A673 (cell line): ENCODE results near the gene HBA1. TPM values are rescaled to one million over a fixed set of nuclear protein-coding genes. Genes with fewer than 3 reads are reported as not detected.

Source experiments
- BruUV-seq: library from RNA; stranded (reverse); fragments of 400-500 nt; replicated peaks from 2 replicates; lab custom pipeline; 2021; lab: Mats Ljungman, UMichigan
- CTCF ChIA-PET: fragments of 300-600 bp; sonication (Branson Sonifier 250); formaldehyde crosslinking; loops from one replicate; lab custom pipeline; 2022; ENCODE audit warnings: antibody characterized with exemption; lab: Charles Lee
- POLR2A ChIA-PET: fragments of 300-600 bp; sonication (Branson Sonifier 250); formaldehyde crosslinking; loops from one replicate; lab custom pipeline; 2022; ENCODE audit warnings: antibody characterized with exemption; ENCODE audit not compliant: low non-redundant PET; lab: Charles Lee
- DNase-seq: peaks from one replicate; pipeline ENCODE4 v3.0.0-alpha.2; 2015; ENCODE audit warnings: low spot score
- H3K27ac ChIP-seq: fragments of 200-600 bp; sonication (generic); 2 replicates; pipeline ENCODE4 v1.5.1; 2016; ENCODE audit warnings: mixed run types, low read depth, mild to moderate bottlenecking, mixed read lengths, antibody characterized with exemption, low read length; ENCODE audit not compliant: poor library complexity, severe bottlenecking
- H3K27me3 ChIP-seq: fragments of 200-600 bp; sonication (generic); replicated peaks from 2 replicates; pipeline ENCODE4 v1.6.1; 2017; ENCODE audit warnings: mixed run types, low read depth, mild to moderate bottlenecking, mixed read lengths, antibody characterized with exemption, low read length; ENCODE audit not compliant: insufficient read depth, poor library complexity
- H3K36me3 ChIP-seq: fragments of 200-600 bp; sonication (generic); 2 replicates; pipeline ENCODE4 v1.6.1; 2016; ENCODE audit warnings: mixed run types, mild to moderate bottlenecking, mixed read lengths, antibody characterized with exemption, low read length; ENCODE audit not compliant: insufficient read depth, poor library complexity, severe bottlenecking
- H3K4me1 ChIP-seq: fragments of 200-600 bp; sonication (generic); 2 replicates; pipeline ENCODE4 v1.6.1; 2017; ENCODE audit warnings: mixed run types, mild to moderate bottlenecking, mixed read lengths, antibody characterized with exemption, low read length; ENCODE audit not compliant: insufficient read depth, poor library complexity, severe bottlenecking
- H3K4me3 ChIP-seq: fragments of 200-600 bp; sonication (generic); 2 replicates; pipeline ENCODE4 v1.5.1; 2016; ENCODE audit warnings: low read depth, mixed run types, mild to moderate bottlenecking, mixed read lengths, low read length; ENCODE audit not compliant: poor library complexity, severe bottlenecking
- H3K9me3 ChIP-seq: fragments of 200-600 bp; sonication (generic); 2 replicates; pipeline ENCODE4 v1.6.1; 2016; ENCODE audit warnings: mixed run types, low read depth, mild to moderate bottlenecking, mixed read lengths, antibody characterized with exemption, low read length; ENCODE audit not compliant: poor library complexity, severe bottlenecking
- EZH2 ChIP-seq: fragments of 200-600 bp; sonication (generic); IDR thresholded peaks from 2 replicates; pipeline ENCODE4 v1.6.1; 2017; ENCODE audit warnings: borderline replicate concordance, low read depth, mild to moderate bottlenecking, mixed read lengths, antibody characterized with exemption, low read length; ENCODE audit not compliant: poor library complexity, severe bottlenecking
- intact Hi-C: fragments of 100-400 bp; cut with micrococcal nuclease; formaldehyde crosslinking; loops from one replicate; pipeline ENCODE4 v1.10.0; 2022; ENCODE audit not compliant: unreplicated experiment
- total RNA-seq: library from RNA; stranded (reverse); gene quantifications from 2 replicates; pipeline ENCODE4 v1.2.3, GENCODE V29; 2021
- TF ChIP-seq, protein P1 (sequence below): fragments of 300-800, 200-600 bp; sonication (generic); conservative IDR thresholded peaks from 2 replicates; pipeline ENCODE4 v1.5.1; 2017; ENCODE audit warnings: low read depth, mild to moderate bottlenecking, antibody characterized with exemption, low read length, moderate library complexity, mixed read lengths

Gene HBA1
- total RNA-seq, 1 experiment from 2014 or later: 5.9 TPM

DNA sequence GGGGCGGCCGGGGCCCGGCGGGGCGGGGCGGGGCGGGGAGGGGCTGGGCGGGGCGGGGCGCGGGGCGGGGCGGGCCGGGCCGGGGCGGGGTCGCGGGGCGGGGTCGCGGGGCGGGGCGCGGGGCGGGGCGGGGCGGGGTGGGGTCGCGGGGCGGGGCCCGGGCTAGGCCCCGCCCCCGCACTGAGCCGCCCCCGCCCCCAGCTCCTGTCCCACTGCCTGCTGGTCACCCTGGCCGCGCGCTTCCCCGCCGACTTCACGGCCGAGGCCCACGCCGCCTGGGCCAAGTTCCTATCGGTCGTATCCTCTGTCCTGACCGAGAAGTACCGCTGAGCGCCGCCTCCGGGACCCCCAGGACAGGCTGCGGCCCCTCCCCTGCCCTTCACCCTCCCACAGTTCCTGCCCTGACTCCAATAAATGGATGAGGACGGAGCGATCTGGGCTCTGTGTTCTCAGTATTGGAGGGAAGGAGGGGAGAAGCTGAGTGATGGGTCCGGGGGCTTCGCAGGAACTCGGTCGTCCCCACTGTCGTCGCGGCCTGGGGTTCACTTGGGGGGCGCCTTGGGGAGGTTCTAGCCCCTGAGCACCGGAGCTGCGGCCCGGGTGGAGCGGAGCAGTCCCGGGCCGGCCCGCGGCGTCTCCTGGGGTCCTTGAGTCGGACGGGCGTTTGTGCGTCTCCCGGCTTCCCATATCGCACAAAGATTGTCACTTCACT, 11.5 kb upstream of the HBA1 start:
- no peak for TF ChIP-seq EZH2
- TF ChIP-seq, protein P1, sequence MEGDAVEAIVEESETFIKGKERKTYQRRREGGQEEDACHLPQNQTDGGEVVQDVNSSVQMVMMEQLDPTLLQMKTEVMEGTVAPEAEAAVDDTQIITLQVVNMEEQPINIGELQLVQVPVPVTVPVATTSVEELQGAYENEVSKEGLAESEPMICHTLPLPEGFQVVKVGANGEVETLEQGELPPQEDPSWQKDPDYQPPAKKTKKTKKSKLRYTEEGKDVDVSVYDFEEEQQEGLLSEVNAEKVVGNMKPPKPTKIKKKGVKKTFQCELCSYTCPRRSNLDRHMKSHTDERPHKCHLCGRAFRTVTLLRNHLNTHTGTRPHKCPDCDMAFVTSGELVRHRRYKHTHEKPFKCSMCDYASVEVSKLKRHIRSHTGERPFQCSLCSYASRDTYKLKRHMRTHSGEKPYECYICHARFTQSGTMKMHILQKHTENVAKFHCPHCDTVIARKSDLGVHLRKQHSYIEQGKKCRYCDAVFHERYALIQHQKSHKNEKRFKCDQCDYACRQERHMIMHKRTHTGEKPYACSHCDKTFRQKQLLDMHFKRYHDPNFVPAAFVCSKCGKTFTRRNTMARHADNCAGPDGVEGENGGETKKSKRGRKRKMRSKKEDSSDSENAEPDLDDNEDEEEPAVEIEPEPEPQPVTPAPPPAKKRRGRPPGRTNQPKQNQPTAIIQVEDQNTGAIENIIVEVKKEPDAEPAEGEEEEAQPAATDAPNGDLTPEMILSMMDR: no peak
- intact Hi-C loops: no loop called here
- BruUV-seq: no TSS peak
- DNase-seq: no peak
- ChIA-PET CTCF (no interaction called here), POLR2A (no interaction called here)
- H3K4me3 ChIP-seq: peak overlapping the region; percentile 38
- H3K4me1 ChIP-seq: peaks cover 16% of the 10 kb centered on the region
- H3K27ac ChIP-seq: no peak overlapping the region
- peaks cover 20% of the 10 kb centered on the region for H3K27me3 ChIP-seq
- H3K36me3 ChIP-seq: no peaks in the 10 kb centered on the region
- no peaks in the 10 kb centered on the region for H3K9me3 ChIP-seq

DNA sequence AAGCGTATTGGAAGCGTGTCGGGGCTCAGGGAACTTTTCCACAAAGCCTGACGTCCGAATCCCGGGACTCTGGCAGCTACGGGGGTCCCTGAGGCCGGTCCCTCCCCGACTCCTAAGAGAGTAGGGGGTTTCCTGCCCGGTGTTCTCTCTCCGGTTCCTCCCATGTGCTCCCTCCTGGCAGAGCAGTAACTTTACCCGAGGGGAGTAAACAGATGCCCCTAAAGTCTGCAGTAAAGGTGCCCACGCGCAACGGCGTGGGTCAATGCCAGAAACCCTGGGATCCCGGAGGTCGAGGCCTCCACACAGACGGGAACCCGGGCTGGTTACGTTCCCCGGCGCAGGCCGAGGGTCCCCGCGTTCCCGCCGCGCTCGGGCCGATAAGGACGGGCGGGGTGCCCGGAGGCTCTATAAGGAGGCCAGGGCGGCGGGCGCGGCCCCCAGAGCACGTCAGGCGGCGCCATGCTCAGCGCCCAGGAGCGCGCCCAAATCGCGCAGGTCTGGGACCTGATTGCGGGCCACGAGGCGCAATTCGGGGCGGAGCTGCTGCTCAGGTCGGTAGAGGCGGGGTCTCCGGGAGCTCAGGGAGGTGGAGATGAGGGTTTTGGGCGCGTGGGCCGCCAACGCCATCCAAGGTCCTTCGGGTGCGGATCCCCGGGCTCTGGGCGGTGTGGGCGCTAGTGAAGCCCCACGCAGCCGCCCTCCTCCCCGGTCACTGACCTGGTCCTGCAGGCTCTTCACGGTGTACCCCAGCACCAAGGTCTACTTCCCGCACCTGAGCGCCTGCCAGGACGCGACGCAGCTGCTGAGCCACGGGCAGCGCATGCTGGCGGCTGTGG, 10.7 kb upstream of the HBA1 start, which contains the start of gene HBM:
HBM (plus strand) TSS at position 440 of the 836 bp plus-strand sequence; CDS start at position 460, 20 bp downstream.
- Histone ChIP-seq H3K4me3 (peak within 1 kb of the TSS; percentile 38), H3K4me1 (peaks cover 22% of the 10 kb centered on the region), H3K27me3 (peaks cover 20% of the 10 kb centered on the region), H3K9me3 (no peaks in the 10 kb centered on the region), H3K27ac (no peak within 1 kb of the TSS), H3K36me3 (no peaks in the 10 kb centered on the region)
- no TSS peak for BruUV-seq
- no peak for DNase-seq
- intact Hi-C loops: no loop called here
- POLR2A ChIA-PET: no interaction called here
- TF ChIP-seq EZH2: peak; percentile 25
- TF ChIP-seq, protein P1: no peak
- CTCF ChIA-PET: no interaction called here

DNA sequence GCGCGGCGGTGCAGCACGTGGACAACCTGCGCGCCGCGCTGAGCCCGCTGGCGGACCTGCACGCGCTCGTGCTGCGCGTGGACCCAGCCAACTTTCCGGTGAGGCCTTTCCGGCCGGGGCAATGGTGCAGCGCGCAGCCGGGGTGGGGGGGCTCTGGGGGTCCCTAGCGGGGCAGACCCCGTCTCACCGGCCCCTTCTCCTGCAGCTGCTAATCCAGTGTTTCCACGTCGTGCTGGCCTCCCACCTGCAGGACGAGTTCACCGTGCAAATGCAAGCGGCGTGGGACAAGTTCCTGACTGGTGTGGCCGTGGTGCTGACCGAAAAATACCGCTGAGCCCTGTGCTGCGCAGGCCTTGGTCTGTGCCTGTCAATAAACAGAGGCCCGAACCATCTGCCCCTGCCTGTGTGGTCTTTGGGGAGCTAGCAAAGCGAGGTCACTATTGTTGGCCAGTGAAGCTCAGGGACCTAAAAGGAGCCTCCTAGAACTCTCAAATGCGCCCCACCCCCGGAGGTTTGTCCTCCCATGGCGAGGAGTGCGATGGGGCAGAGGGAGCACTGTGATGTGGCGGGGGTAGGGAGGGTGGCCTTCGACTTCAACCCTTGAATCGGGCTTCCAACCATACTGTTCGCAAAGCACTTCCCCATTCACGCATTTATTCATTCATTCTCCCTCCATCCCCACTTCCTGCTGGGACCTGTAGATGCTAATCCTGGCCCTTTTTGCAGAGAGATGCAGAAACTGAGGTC, 9.9 kb upstream of the HBA1 start:
- TF ChIP-seq EZH2: no peak
- TF ChIP-seq, protein P1: no peak
- intact Hi-C loops: no loop called here
- Histone ChIP-seq H3K27me3 (peaks cover 20% of the 10 kb centered on the region), H3K27ac (no peak overlapping the region), H3K4me3 (peak overlapping the region; percentile 38), H3K36me3 (no peaks in the 10 kb centered on the region), H3K4me1 (peaks cover 22% of the 10 kb centered on the region), H3K9me3 (no peaks in the 10 kb centered on the region)
- CTCF ChIA-PET: no interaction called here
- DNase-seq: no peak
- BruUV-seq: no TSS peak
- POLR2A ChIA-PET: no interaction called here
